ENCODE measurements around the gene MROH9.

The MROH9 gene

GRCh38 chr1:171090604-171091003, 155.3 kb downstream of the MROH9 start, which contains the start of gene FMO3:
Gene FMO3, plus strand, starts transcription at chr1:171090905. Its CDS starts 1,754 bp downstream, at chr1:171092659.
- H3K9ac ChIP-seq (ENCODE audit: low read depth, low read length): no peak within 1 kb of the TSS
- H4K20me1 ChIP-seq (ENCODE audit: insufficient read depth, low read length): no peaks in the 10 kb centered on the region
- H3K79me2 ChIP-seq (ENCODE audit: insufficient read depth, low read length): no peaks in the 10 kb centered on the region
- no peaks in the 10 kb centered on the region for H3K9me3 ChIP-seq (ENCODE audit: insufficient read depth, low read length, severe bottlenecking)
- DNase-seq (no peak), ATAC-seq (ENCODE audit: insufficient read depth, low read depth) (no peak)
- H3K27ac ChIP-seq (ENCODE audit: low read length): no peak within 1 kb of the TSS
- no peak for TF ChIP-seq EZH2 (IDR thresholded peaks at IDR 0.05; ENCODE audit: borderline replicate concordance, low read depth, low read length, severe bottlenecking)
- TF ChIP-seq, protein P1, sequence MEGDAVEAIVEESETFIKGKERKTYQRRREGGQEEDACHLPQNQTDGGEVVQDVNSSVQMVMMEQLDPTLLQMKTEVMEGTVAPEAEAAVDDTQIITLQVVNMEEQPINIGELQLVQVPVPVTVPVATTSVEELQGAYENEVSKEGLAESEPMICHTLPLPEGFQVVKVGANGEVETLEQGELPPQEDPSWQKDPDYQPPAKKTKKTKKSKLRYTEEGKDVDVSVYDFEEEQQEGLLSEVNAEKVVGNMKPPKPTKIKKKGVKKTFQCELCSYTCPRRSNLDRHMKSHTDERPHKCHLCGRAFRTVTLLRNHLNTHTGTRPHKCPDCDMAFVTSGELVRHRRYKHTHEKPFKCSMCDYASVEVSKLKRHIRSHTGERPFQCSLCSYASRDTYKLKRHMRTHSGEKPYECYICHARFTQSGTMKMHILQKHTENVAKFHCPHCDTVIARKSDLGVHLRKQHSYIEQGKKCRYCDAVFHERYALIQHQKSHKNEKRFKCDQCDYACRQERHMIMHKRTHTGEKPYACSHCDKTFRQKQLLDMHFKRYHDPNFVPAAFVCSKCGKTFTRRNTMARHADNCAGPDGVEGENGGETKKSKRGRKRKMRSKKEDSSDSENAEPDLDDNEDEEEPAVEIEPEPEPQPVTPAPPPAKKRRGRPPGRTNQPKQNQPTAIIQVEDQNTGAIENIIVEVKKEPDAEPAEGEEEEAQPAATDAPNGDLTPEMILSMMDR (IDR thresholded peaks at IDR 0.05; ENCODE audit: borderline replicate concordance, extremely low read depth, low read length, poor library complexity, severe bottlenecking): no peak
- no peak within 1 kb of the TSS for H3K4me3 ChIP-seq (ENCODE audit: low read depth in 1 of 2, low read length in 2 of 2)
- no peaks in the 10 kb centered on the region for H3K27me3 ChIP-seq (ENCODE audit: insufficient read depth, low read length, poor library complexity)
- no peak within 1 kb of the TSS for H3K4me2 ChIP-seq (ENCODE audit: insufficient read depth, low read length)
- no peaks in the 10 kb centered on the region for H3K36me3 ChIP-seq (ENCODE audit: insufficient read depth, low read length)
- no peak within 1 kb of the TSS for H2AFZ ChIP-seq (ENCODE audit: low read depth, low read length)
- H3K4me1 ChIP-seq (ENCODE audit: insufficient read depth, low read length): no peaks in the 10 kb centered on the region

DNA sequence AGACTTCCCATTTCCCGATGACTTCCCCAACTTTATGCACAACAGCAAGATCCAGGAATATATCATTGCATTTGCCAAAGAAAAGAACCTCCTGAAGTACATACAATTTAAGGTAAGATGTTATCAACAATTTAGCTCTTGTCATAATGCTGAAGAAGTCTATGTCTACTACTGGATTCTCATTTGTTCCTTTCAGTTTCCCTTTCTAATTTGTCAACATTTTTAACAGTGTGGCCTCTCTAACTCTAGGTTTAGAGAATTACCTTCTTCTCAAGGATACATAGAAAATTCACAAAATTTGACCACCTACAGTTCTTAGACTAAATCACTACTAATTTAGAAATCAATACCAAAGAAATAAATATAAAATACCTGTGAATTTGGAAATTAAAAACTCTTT, 168.5 kb downstream of the MROH9 start:
- no peak for ATAC-seq (ENCODE audit: insufficient read depth, low read depth)
- H3K4me2 ChIP-seq (ENCODE audit: insufficient read depth, low read length): no peak overlapping the region
- TF ChIP-seq, protein P1 (IDR thresholded peaks at IDR 0.05; ENCODE audit: borderline replicate concordance, extremely low read depth, low read length, poor library complexity, severe bottlenecking): no peak
- TF ChIP-seq EZH2 (IDR thresholded peaks at IDR 0.05; ENCODE audit: borderline replicate concordance, low read depth, low read length, severe bottlenecking): no peak
- no peak overlapping the region for H3K4me3 ChIP-seq (ENCODE audit: low read depth in 1 of 2, low read length in 2 of 2)
- H3K27ac ChIP-seq (ENCODE audit: low read length): no peak overlapping the region
- no peaks in the 10 kb centered on the region for H3K79me2 ChIP-seq (ENCODE audit: insufficient read depth, low read length)
- H3K27me3 ChIP-seq (ENCODE audit: insufficient read depth, low read length, poor library complexity): no peaks in the 10 kb centered on the region
- H4K20me1 ChIP-seq (ENCODE audit: insufficient read depth, low read length): no peaks in the 10 kb centered on the region
- H3K4me1 ChIP-seq (ENCODE audit: insufficient read depth, low read length): no peaks in the 10 kb centered on the region
- no peaks in the 10 kb centered on the region for H3K9me3 ChIP-seq (ENCODE audit: insufficient read depth, low read length, severe bottlenecking)
- H3K9ac ChIP-seq (ENCODE audit: low read depth, low read length): no peak overlapping the region
- H2AFZ ChIP-seq (ENCODE audit: low read depth, low read length): no peak overlapping the region
- H3K36me3 ChIP-seq (ENCODE audit: insufficient read depth, low read length): no peaks in the 10 kb centered on the region
- no peak for DNase-seq

GRCh38 chr1:171107262-171107940, 172.1 kb downstream of the MROH9 start:
- Histone ChIP-seq H3K9ac (ENCODE audit: low read depth, low read length) (no peak overlapping the region), H3K79me2 (ENCODE audit: insufficient read depth, low read length) (no peaks in the 10 kb centered on the region), H3K4me3 (ENCODE audit: low read depth in 1 of 2, low read length in 2 of 2) (no peak overlapping the region), H3K9me3 (ENCODE audit: insufficient read depth, low read length, severe bottlenecking) (no peaks in the 10 kb centered on the region), H4K20me1 (ENCODE audit: insufficient read depth, low read length) (no peaks in the 10 kb centered on the region), H3K27me3 (ENCODE audit: insufficient read depth, low read length, poor library complexity) (no peaks in the 10 kb centered on the region), H3K36me3 (ENCODE audit: insufficient read depth, low read length) (no peaks in the 10 kb centered on the region), H2AFZ (ENCODE audit: low read depth, low read length) (no peak overlapping the region), H3K4me1 (ENCODE audit: insufficient read depth, low read length) (no peaks in the 10 kb centered on the region), H3K4me2 (ENCODE audit: insufficient read depth, low read length) (no peak overlapping the region), H3K27ac (ENCODE audit: low read length) (no peak overlapping the region)
- no peak for ATAC-seq (ENCODE audit: insufficient read depth, low read depth)
- no peak for DNase-seq
- TF ChIP-seq, protein P1 (IDR thresholded peaks at IDR 0.05; ENCODE audit: borderline replicate concordance, extremely low read depth, low read length, poor library complexity, severe bottlenecking): no peak
- no peak for TF ChIP-seq EZH2 (IDR thresholded peaks at IDR 0.05; ENCODE audit: borderline replicate concordance, low read depth, low read length, severe bottlenecking)

Measured in DND-41 (cell line).